GM18861 (cell line): ENCODE results near the gene CFAP97D2.
"Not testable (repeated sequence)": the region's sequence is repeated elsewhere in the genome, so short reads cannot be mapped to it uniquely, and the experiment has no call there.

ENCODE experiments used
- ATAC-seq: cut with Tn5 transposase; IDR thresholded peaks from one replicate; pipeline ENCODE4 v1.9.1; 2021; ENCODE audit not compliant: unreplicated experiment

CFAP97D2 gene

GRCh38 chr13:114143806-114144605, 35.1 kb upstream of the CFAP97D2 start:
- ATAC-seq = peak; percentile 36

GRCh38 chr13:114144606-114145244, 34.3 kb upstream of the CFAP97D2 start:
- ATAC-seq = no peak

- ATAC-seq = no peak
Measured at GRCh38 chr13:114145256-114145655, 33.8 kb upstream of the CFAP97D2 start.

- no peak for ATAC-seq
Measured at GRCh38 chr13:114145722-114146121, 33.3 kb upstream of the CFAP97D2 start.

- ATAC-seq = no peak
Measured at GRCh38 chr13:114146173-114146572, 32.9 kb upstream of the CFAP97D2 start.

GRCh38 chr13:114146629-114147028, 32.4 kb upstream of the CFAP97D2 start:
- ATAC-seq = no peak

- no peak for ATAC-seq
Measured at GRCh38 chr13:114147803-114148520, 31.1 kb upstream of the CFAP97D2 start.

GRCh38 chr13:114148521-114148855, 30.6 kb upstream of the CFAP97D2 start:
- ATAC-seq = peak; percentile 62

- ATAC-seq = not testable (repeated sequence)
Measured at GRCh38 chr13:114148886-114149285, 30.2 kb upstream of the CFAP97D2 start.

- ATAC-seq = no peak
Measured at GRCh38 chr13:114149774-114150740, 29.0 kb upstream of the CFAP97D2 start.

- no peak for ATAC-seq
Measured at GRCh38 chr13:114151031-114151430, 28.0 kb upstream of the CFAP97D2 start.

- no peak for ATAC-seq
Measured at GRCh38 chr13:114151565-114152284, 27.3 kb upstream of the CFAP97D2 start.

- ATAC-seq = no peak
Measured at GRCh38 chr13:114152285-114152645, 26.8 kb upstream of the CFAP97D2 start.

- no peak for ATAC-seq
Measured at GRCh38 chr13:114152831-114153371, 26.2 kb upstream of the CFAP97D2 start.

- ATAC-seq = no peak
Measured at GRCh38 chr13:114153485-114154080, 25.5 kb upstream of the CFAP97D2 start.

- ATAC-seq = no peak
Measured at GRCh38 chr13:114154476-114154875, 24.6 kb upstream of the CFAP97D2 start.

GRCh38 chr13:114155320-114155719, 23.7 kb upstream of the CFAP97D2 start:
- ATAC-seq = no peak

GRCh38 chr13:114155926-114156883, 22.9 kb upstream of the CFAP97D2 start:
- no peak for ATAC-seq
